Adipose tissue (tissue), 3 donors: ENCODE results near the gene LHX1. TPM values are rescaled to one million over a fixed set of nuclear protein-coding genes. Genes with fewer than 3 reads are reported as not detected.

ENCODE experiments used
- H3K27ac ChIP-seq: one replicate; pipeline ENCODE4 v1.5.1; 2013; ENCODE audit warnings: low read depth, low read length
- WGBS, 3 donors: extraction: QIAGEN DNeasy Blood & Tissue Kit; methylation state at CpG; one replicate each; pipeline ENCODE4 v1.1.7; 2013; 5-methylcytosine and 5-hydroxymethylcytosine counted together
- polyA plus RNA-seq, 3 donors: library from polyadenylated mRNA; stranded (reverse); fragments of 200-250 nt; gene quantifications; one replicate each; pipeline ENCODE4 v1.2.3, GENCODE V29; 2013
- donor health status: healthy with polysubstance abuse.
- donor health status: Bipolar disorder and iron deficiency.
- donor health status: healthy.

LHX1 gene
- polyA plus RNA-seq, 3 donors: not detected

DNA sequence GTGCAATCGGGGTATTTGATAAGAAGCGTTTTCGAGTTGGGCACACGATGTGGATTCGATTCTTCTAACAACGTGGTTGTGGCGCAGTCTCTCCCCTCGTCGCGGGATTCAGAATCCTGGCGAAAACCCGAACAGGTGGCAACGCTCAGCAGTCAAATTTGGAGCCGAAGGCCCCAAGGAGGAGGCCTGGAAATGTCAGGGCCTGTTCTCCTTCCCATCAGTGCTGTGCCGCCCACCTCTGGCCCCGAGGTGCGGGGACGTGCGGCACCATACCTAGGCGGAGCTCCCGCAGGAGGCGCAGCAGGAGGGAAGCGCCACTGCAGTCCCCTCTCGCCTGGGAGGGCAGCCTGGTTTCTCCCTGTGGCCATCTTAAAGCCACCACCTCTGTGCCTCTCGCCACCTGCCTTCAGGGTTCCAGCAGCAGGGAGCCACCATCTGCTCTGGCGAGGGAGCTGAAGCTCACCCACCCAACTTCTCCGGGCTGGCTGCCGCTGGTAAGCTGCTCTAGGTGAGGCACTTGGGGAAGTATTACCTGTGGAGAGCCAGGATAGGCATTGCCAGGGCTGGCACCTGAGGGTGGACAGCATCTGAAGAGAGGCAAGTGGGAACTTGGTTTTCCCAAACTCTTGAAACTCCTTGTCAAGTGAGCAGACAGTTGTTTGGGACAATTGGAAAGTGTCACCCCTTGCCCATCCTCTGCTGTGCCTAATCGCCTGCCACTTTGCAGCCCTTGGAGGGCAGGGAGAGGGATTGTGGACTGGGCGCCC lies 8.9 kb downstream of the LHX1 start:
- WGBS, 3 donors: 8 to 10% (median 9%) methylated on average over 30 of the region's 30 CpGs
- H3K27ac ChIP-seq: no peak overlapping the region

GRCh38 chr17:36946726-36947091 lies 9.4 kb downstream of the LHX1 start:
- WGBS, 3 donors: 26 to 56% (median 56%) methylated on average over 2 of the region's 2 CpGs

GRCh38 chr17:36947922-36948716 lies 10.8 kb downstream of the LHX1 start:
- WGBS, 3 donors: 1 to 2% (median 2%) methylated on average over 26 of the region's 26 CpGs
- H3K27ac ChIP-seq: no peak overlapping the region

More at GRCh38 chr17:36946726-36947091, 9.4 kb downstream of the LHX1 start:
- H3K27ac ChIP-seq: no peak overlapping the region

- H3K27ac ChIP-seq: peak within 1 kb of the TSS; percentile 71
- 0% methylated on average over 83 to 90 of the region's 90 CpGs for WGBS, 3 donors
Measured at GRCh38 chr17:36948717-36949460, 11.6 kb downstream of the LHX1 start, which contains the start of gene AATF. AATF (plus strand) TSS chr17:36948954; CDS start chr17:36949126, 172 bp downstream.

GRCh38 chr17:36949461-36949927 lies 12.2 kb downstream of the LHX1 start:
- 11 to 16% (median 11%) methylated on average over 9 of the region's 9 CpGs for WGBS, 3 donors
- H3K27ac ChIP-seq: peak overlapping the region; percentile 71

- WGBS, 3 donors: 60 to 66% (median 61%) methylated on average over 8 of the region's 8 CpGs
- no peak overlapping the region for H3K27ac ChIP-seq
Measured at GRCh38 chr17:36950027-36950426, 12.8 kb downstream of the LHX1 start.

GRCh38 chr17:36951084-36951789 lies 14.0 kb downstream of the LHX1 start:
- 83 to 96% (median 94%) methylated on average over 5 of the region's 5 CpGs for WGBS, 3 donors
- no peak overlapping the region for H3K27ac ChIP-seq

GRCh38 chr17:36971508-36971907 lies 34.2 kb downstream of the LHX1 start:
- 78 to 84% (median 83%) methylated on average over 4 of the region's 4 CpGs for WGBS, 3 donors
- H3K27ac ChIP-seq: no peak overlapping the region

DNA sequence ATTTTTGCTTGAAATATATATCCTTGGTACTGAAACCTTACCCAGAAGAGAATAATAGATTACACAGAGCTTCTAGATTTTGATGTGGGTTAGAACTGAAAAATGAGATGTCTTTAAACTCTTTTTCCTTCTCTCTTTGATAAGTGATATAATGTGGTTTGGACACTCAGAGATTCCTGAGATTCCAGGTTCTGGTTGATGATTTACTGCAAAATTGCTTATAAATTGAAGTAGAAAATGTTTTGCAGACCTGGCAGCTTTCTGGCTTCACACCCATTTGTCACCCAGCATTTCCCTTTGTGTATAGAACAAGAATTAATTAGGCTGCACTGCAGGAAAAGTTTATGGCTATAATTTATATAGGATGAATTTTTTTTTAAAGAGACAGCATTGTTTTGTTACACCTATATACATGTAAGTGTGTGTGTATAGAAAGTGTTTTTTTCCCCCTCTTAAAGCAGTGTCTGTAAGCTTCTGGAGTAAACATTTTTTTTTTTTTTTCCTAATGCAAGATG lies 35.0 kb downstream of the LHX1 start:
- no peak overlapping the region for H3K27ac ChIP-seq

GRCh38 chr17:36972905-36973304 lies 35.6 kb downstream of the LHX1 start:
- 90 to 97% (median 95%) methylated on average over 1 of the region's 1 CpG for WGBS, 3 donors
- H3K27ac ChIP-seq: no peak overlapping the region

GRCh38 chr17:36975922-36976515 lies 38.7 kb downstream of the LHX1 start:
- WGBS, 3 donors: 85 to 96% (median 91%) methylated on average over 1 of the region's 1 CpG
- H3K27ac ChIP-seq: no peak overlapping the region

GRCh38 chr17:36977066-36977465 lies 39.8 kb downstream of the LHX1 start:
- WGBS, 3 donors: 87 to 92% (median 92%) methylated on average over 2 of the region's 2 CpGs

DNA sequence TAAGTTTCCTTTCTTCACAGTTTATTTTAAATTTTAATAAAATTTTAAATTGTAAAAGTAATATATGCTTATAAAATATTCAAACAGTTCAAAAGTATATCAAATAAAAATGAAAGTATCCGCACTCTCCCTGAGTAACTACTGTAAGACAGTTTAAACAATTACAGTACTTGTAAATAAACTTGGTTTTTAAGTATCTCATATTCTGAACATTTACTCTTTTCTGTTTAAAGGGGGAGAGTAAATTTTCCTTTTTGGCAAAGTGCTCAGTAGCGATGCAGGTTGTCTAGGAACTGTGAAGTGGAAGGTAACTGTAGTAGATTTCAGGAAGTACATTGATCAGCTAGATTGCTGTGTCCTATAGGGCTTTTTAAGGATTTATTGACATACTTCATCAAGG lies 40.3 kb downstream of the LHX1 start:
- WGBS, 3 donors: 97 to 98% (median 98%) methylated on average over 2 of the region's 2 CpGs
- H3K27ac ChIP-seq: no peak overlapping the region

More at GRCh38 chr17:36977066-36977465, 39.8 kb downstream of the LHX1 start:
- no peak overlapping the region for H3K27ac ChIP-seq

DNA sequence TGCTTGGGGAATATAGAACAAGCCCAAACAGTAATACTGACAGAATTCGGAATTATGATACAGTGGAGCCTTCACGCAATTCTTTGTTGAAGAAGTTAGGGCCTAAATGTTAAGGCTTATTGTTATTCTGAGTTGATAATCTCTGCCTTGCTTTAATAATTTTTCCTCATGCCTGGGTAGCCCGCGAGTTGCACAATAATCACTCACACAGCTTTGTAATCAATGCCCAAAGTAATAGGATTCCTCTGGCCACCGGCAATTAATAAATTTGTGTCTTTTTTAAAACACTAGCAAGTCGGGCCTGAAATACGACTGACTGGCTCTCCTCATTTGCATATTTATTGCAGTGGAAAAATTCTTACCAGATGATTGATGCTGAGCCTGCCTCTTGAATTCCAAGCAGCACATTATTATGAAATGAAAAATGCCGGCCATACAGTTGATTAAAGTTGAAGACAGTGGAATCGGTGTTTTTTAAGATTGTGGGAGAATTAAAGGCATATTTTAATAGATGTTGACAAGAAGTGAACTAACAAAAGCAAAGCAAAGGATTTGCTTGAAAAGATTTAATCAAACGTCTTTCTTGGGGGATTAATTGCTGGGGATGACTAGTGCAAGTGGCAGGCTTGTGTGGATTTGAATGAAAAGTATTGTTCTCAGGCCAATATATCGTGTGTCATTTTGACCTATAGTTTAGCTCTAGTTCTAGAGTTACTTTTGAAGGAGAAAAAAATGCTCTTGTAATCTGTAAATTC lies 41.7 kb downstream of the LHX1 start:
- 72 to 90% (median 88%) methylated on average over 11 of the region's 11 CpGs for WGBS, 3 donors
- no peak overlapping the region for H3K27ac ChIP-seq

DNA sequence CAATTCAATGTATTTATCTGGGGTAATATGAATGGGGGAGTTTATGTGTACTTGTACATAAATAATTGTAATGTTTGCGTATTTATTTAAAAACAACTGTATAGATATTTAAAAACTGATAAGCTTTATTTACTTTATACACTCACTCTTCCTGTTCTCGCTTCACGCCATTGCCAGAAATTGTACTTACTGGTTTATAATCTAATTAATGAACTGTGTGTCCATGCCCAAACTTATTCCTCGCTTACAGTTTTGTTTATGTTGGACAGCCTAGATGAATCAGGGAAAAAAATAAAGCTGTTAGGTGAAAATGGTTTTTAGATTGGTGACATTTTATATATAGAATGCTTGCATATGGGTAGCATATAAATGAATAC lies 42.3 kb downstream of the LHX1 start:
- no peak overlapping the region for H3K27ac ChIP-seq
- WGBS, 3 donors: 79 to 96% (median 90%) methylated on average over 4 of the region's 4 CpGs

DNA sequence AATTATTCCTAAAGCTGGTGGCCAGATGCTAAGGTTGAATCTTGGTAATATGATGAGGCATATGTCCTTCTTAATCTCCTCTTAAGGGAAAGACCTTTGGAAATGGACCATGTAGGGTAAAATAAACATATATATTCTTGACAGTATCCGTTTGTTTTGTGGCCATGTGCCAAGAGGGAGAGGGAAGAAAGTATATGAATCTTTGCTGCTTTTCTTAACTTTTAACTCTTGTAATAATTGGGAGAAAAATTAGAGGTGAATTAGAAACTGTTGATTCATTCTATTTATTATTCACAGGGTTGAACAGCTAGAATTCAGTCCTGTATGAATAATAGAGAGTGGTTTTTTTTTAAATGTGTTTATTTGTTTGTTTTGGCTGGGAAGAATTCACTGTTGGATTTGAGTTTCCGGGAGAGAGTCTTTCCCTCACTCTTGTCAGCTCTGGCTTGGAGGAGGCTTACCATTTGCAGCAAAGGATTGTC lies 43.0 kb downstream of the LHX1 start:
- H3K27ac ChIP-seq: no peak overlapping the region
- 13 to 43% (median 40%) methylated on average over 2 of the region's 2 CpGs for WGBS, 3 donors

GRCh38 chr17:36983618-36984017 lies 46.3 kb downstream of the LHX1 start:
- H3K27ac ChIP-seq: no peak overlapping the region
